Measurements from ENCODE around the gene KRT76.

- no peak for TF ChIP-seq CTCF (optimal IDR thresholded peaks at IDR 0.05 in 1 of 3, IDR thresholded peaks at IDR 0.05 in 1 of 3, conservative IDR thresholded peaks at IDR 0.05 in 1 of 3; ENCODE audit: extremely low read depth in 1 of 3, insufficient read depth in 2 of 3, low read length in 3 of 3)
- no peak for TF ChIP-seq EZH2 (IDR thresholded peaks at IDR 0.05; ENCODE audit: low read length)
Observed at GRCh38 chr12:52760623-52761022, 16.5 kb downstream of the KRT76 start.
